CD4-positive, alpha-beta T cell treated with Interleukin-6 for 4 hours (primary cell): Measurements from ENCODE around the gene CS.
A peak's percentile ranks its signal among the peaks of the same experiment; 100 is the strongest.
"Not testable (repeated sequence)": the region's sequence is repeated elsewhere in the genome, so short reads cannot be mapped to it uniquely, and the experiment has no call there.

Experiments used
- DNase-seq: peaks from one replicate; pipeline ENCODE4 v3.0.0-alpha.2; 2020; ENCODE audit warnings: mixed read lengths

The CS gene

DNA sequence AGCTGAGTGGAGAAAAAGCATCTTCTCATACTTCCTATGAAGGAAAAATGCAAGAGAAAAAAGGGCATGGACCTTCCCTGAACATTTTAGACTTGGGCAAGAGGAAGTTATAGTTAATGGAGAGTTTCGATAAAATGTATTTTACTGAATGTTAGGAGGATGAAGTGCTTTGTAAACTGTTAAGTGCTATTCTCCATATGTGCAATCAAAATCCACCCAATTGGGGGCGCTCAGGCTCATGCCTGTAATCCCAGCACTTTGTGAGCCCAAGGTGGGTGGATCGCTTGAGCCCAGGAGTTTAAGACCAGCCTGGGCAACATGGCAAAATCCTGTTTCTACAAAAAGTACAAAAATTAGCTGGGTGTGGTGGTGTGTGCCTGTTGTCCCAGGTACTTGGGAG lies 17.5 kb upstream of the CS start:
- DNase-seq: no peak

DNA sequence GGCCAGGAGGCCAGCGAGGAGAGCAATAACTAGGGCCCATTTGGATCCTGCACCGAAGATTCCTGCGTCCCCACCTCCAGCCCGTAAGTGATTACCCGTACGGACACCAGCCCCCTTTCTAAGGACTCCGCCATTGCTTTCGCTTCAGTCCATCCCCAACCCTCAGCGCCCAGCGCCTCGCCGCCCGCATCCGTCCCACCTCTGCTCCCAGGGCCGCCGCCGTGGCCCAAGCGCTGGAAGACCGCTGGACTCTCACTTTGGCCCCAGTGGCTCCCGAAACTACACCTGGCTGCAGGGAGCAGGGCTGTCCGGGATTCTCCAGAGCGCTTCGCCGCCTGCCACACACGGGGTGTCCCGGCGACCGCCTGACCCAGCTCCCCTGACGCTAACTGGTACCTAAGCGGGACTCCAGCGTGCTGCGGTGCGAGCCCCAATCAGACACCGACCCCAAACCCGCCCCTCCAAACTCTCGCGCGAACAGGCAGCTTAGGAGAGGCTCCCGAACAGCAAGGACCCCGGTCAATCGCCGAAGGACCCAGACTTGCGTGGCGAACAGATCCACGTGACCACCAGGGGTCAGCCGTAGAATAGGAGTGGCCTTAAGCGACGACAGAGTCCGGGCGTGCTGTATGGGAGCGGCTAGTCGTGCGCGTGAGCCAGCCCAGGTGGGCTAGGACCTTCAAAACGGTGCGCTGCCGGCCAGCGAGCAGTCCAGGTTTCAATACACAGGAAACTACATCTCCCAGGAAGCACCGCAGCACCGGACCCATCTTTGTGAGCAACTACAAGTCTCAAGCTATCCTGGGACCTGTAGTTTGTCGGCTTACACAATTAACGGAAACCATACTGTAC lies 15.7 kb upstream of the CS start, which contains the start of gene CNPY2:
TSS of gene CNPY2 (minus strand) at position 367 of the 852 bp plus-strand sequence. CDS start 771 bp downstream, outside the sequence.
- DNase-seq: peak; percentile 93

DNA sequence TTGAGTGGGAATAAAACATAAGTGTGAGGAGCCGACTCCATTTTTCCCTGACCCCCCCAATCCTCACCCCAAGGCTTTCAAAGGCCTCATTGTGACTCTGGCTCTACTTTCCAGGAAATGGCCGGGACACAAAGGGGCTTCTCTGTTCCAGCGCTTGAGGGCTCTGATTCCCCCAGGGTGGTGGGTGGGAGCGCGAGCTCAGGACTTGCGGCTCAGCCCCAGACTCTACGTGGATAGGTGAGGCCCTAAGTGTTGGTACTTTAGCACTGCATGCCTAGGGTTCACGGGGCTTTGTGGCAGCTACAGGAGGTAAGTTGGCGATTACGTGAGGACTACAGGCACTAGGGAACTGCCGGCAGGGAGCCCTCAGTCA lies 15.1 kb upstream of the CS start:
- DNase-seq: no peak

DNA sequence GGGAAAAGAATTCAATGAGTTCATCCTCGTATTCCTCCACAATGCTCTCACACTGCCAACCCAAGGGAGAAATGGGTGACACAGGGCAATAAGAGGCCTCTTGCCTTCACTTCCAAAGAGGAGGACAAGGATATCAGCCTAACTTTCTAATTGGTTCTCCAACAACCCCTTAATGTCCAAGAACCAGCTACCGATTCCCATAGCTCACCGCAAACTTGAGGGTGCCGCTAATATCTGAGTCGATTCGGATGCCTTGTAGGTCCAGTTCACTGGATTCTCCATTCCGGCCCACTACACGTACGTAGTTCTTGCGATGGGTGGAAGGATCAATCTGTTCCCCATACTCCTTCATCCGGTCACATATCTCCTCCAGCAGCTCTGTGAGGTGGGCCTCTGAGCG lies 10.9 kb upstream of the CS start:
- DNase-seq: no peak

DNA sequence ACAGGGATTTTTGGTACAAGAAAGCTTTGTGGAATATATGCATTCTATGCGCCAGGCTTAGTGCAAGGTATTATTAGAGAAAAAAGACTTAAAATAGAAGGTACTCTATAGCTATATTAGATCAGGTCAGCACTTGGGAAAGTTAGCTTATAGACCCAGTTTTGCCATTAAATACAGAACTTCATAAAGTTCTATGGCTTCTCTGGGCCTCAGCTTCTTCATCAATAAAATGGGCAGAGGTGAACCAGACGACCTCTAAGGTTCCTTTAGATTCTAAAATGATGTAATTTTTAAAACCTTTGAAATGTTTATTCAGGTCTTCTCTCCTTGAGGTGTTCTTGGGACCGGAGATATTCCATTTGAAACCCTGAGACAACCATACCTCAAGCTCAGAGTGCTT lies 8.6 kb upstream of the CS start:
- no peak for DNase-seq

DNA sequence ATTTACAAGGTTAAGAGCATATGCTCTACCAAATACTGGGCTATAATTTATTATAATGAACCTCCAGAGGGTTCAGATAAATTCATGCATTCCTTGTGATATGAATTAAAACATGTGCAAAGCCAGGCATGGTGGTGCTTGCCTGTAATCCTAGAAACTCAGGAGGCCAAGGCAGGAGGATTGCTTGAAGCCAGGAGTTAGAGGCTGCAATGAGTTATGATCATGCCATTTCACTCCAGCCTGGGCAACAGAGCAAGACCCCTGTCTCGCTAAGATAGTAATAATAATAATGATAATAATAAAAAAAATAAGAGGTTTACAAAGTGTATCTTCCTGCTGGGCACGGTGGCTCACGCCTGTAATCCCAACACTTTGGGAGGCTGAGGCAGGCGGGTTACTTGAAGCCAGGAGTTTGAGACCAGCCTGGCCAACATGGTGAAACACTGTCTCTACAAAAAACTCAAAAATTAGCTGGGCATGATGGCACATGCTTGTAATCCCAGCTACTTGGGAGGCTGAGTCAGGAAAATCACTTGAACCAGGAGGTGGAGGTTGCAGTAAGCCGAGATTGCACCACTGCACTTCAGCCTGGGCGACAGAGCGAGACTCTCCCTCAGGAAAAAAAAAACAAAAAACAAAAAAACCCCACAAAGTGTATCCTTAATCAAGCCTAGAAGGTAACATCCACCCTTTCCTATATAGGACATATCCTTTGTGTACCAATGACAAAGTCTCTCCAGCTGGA lies 7.3 kb upstream of the CS start:
- no peak for DNase-seq

DNA sequence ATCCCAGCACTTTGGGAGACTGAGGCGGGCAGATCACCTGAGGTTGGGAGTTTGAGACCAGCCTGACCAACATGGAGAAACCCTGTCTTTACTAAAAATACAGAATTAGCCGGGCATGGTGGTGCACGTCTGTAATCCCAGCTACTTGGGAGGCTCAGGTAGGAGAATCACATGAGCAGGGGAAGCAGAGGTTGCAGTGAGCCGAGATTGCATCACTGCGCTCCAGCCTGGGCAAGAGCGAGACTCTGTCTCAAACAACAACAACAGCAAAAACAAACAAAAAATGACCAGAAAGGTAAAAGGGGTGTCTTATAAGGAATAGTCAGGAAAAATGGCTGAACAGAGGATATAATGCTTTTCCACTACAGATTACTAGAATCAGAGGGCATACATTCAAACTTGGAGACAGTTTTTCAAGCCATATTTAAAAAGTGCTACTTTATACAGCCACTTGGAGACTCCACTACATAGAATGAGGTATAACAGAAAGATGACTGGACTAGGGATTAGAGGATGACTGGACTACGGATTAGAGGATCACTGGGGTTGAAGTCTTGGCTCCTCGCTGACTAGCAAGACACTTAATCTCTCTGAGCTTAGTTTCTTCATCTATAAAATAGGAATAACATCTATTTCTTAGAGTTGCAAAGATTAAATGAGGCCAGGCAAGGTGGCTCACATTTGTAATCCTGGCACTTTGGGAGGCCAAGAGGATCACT lies 4.9 kb upstream of the CS start:
- DNase-seq: no peak

DNA sequence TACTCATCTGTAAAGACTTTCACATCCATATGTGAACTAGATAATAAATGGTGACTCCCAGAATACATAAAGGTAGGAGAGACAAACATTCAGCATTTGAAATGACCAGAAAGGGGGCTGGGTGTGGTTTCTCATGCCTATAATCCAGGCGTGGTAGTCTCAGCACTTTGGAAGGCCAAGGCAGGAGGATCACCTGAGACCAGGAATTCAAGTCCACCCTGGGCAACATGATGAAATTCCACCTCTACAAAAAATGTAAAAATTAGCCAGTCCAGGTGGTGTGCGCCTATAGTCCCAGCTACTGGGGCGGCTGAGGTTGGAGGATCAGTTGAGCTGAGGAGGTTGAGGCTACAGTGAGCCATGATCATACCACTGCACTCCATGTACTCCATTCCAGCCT lies 4.1 kb upstream of the CS start:
- DNase-seq: no peak

DNA sequence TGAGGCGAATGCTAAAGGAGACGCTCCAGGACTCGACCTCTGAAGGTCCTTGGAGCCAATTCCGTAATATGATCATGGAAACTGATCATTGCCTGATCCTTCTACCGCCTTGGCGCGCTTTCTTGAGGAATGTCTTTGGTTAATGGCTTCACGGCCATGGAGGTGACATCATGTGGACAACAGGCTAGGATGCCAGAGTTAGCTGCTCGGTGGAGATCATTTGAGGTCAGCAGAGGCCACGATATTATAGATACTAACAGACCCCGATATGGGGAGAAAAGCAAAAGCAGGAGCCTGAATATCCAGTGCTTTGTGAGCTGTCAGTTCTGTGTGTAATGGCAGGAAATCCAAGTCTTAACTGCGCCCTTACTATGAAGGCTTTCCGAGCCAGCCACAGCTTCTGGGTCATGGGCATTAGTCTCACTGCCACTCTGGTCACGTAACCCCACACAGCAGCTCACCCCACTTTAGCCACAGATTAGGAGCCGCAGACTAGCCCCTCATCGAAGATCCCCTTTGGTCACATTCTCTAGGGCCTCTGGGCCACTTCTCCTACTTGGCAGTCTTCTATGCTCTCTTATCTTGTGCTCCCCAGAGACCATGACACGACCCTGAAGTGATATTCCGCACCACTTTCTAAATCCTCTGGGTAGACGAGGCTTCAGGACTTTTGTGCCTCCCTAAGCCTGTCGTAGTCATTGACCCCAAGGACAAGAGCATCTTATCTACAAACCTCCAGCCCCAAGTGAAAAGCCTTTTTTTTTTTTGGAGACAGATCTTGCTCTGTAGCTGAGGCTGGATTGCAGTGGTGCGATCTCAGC lies 724 bp upstream of the CS start:
- DNase-seq: no peak

DNA sequence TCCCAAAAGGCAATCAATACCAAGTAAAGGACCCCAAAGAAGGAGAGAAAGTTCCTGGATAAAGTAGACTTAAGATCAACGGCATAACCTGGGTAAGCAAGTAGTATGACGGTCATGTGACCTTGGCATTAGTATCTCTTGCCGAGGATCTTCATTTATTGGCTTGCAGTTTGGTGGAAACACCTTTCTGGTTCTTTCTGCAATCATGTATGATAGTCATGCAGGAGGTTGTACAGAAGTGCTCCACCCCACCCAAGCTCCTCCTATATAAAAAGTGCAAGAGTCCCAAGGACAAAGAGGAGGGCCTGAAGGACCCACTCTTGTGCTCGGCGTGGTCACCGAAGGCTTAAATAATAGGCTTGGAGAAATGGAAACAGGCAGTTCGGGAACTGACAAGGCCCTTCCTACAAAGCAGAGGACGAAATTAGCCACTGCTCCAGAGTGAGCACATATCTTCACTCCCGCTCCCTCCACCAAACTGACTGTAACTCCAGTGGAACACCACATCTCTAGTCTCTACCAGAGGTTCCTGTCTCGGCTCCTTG lies 750 bp downstream of the CS start:
- DNase-seq: peak; percentile 30

DNA sequence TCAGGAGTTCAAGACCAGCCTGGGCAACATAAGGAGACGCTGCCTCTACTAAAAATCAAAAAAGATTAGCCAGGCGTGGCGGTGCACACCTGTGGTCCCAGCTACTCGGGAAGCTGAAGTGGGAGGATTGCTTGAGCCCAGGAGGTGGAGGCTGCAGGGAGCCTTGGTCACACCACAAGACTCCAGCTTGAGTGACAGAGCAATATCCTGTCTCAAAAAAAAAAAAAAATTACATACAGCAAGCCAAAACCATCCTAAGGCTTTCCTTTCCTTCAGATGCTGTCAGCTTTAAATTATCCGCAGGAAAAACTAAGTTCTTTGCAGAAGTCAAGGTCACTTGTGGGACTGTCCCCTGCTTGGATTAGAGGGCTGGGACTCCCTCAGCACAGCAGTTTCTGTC lies 1.3 kb downstream of the CS start:
- DNase-seq: no peak

DNA sequence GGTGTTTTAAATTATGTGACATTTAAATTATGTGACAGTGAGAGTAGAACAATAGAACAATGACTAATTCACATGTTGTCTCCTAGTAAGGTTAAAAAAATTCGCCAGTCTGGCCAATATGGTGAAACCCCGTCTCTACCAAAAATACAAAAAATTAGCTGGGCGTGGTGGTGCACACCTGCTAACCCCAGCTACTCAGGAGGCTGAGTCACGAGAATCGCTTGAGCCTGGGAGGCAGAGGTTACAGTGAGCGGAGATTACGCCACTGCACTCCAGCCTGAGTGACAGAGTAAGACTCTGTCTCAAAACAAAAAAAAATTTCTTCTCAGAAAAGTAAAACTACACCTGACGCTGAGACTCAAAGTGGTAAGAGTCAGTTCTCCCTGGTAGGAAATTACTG lies 2.7 kb downstream of the CS start:
- no peak for DNase-seq

DNA sequence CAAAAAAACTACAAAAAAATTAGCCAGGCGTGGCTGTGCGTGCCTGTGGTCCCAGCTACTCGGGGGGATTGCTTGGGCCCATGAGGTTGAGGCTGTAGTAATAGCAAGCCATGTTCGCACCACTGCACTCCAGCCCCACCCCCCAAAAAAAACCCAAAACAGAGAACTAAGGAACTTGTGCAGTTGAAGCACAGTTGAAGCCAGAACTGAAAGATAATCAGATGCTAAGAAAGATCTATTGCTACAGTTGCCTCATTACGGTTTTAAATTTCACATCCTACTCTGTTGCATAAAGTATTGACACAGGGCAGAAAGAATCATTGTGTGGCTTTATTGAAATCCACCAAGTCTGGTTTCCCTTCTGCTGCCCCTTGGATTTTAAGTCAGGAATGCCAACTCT lies 3.8 kb downstream of the CS start:
- DNase-seq: no peak

DNA sequence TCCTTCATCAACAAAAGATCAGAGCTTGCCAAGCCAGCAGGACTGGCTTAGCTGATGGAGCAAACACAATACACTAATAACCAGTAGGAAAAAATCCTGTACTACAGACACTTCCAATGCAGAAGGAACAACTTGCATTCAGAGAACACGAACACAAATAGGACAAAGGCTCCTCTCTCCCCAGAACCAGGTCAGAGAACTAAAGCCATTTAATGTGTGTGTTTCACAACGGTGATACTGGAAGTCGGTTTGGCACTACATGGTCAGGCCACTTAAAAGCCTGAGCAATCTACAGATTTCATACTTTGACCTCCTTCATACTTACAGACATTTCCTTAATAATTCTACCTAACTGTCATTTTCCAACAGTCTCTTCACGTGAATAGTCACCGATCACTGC lies 6.3 kb downstream of the CS start:
- DNase-seq: no peak

DNA sequence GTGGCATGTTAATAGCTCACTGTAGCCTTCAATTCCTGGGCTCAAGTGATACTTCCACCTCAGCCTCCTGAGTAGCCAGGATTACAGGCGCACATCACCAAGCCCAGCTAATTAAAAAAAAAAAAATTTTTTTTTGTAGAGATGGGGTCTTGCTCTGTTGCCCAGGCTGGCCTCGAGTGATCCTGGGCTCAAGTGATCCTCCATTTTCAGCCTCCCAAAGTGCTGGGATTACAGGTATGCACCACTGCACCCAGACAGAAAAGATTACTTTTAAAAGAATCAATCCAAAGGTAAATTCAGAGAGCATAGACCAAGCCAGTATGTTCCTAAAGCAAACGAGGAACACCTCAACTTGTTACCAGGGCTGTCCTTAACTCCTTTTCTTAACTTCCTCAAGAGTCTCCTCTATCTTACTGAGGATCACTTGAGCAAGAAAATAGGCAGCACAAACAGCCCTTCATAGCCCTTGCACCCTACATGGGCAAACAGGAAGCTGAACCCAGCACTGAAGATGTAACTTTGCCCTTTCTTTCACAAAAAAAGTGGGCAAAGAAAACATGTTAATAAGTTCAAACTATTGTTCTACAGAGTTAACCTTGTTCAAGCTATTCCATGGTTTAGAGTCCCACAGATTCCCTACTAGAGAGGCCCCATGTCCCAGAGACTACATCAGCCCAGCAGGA lies 11.3 kb downstream of the CS start:
- DNase-seq: no peak

DNA sequence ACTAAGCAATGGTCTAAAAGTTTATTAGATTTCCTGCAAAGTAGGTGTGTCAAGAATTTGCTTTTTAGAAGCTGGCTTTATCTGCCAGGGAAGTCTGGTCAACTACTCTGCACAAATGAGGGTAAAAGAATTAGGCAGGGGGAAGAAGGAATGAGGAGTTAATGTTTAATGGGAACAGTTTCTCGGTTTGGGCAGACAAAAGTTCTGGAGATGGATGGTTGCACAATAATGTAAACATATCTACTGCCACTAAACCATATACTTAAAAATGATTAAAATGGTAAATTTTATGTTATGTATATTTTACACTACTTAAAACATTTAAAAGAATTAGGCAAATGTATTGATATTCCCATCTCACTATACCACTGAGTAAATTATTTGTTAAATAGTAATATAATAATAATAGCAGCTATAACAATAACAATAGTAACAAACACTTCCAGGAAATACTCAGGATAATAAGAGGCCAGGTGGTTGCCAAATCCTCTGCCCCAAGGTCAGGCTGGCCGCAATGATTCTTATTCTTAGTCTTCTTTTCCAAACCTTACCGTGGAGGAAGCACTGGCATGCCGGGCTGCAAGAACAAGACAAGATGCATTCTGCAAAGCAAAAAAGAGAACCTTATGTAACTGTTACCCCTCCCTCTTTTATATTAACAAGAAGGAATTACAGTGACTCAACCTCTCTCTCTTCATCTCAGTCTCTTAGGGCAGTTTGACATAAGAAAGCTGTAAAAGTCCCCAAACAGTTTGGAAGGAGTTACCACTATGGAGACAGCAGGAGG lies 13.9 kb downstream of the CS start:
- no peak for DNase-seq

DNA sequence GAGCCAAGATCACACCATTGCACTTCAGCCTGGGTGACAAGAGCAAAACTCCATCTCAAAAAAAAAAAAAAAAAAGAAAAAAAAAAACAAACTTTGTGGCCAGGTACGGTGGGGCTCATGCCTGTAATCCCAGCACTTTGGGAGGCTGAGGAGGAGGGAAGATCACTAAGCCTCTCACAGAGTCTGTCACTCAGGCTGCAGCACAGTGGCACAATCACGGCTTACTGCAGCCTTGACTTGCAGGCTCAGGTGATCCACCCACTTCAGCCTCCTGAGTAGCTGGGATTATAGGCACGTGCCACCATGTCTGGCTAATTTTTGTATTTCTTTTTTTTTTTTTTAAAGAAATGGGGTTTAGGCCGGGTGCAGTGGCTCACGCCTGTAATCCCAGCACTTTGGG lies 15.9 kb downstream of the CS start:
- not testable (repeated sequence) for DNase-seq

DNA sequence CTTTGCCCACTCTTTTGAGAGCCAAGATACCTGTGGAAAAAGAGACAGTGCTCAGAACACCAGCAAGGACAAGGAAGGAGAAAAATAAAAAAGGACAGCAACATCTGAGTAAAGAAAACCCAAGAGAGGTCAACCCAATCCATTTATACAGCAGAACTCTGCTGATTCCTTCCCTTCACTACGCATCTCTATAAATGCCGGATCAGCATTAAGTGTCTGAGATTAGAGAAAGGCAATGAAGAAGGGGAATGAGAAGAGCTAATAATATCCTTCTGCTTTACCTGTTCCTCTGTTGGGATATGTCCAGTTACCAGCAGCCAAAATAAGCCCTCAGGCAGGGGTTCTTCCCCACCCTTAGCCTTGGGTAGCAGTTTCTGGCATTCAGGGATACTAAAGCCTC lies 17.6 kb downstream of the CS start:
- no peak for DNase-seq

DNA sequence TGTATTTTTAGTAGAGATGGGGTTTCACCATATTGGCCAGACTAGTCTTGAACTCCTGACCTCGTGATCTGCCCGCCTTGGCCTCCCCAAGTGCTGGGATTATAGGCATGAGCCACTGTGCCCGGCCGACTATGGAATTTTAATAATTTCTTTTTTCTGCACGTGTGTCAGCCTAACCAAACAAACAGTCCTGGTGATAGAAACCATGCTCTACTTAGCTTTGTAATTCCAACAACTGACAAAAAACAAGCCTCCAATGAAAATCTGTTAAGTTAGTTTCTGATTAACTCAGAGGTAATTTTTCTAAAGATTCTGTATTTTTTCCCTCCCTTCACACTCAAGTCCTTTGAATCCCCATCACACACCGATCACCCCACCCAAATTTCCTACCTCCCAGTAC lies 18.1 kb downstream of the CS start:
- no peak for DNase-seq

DNA sequence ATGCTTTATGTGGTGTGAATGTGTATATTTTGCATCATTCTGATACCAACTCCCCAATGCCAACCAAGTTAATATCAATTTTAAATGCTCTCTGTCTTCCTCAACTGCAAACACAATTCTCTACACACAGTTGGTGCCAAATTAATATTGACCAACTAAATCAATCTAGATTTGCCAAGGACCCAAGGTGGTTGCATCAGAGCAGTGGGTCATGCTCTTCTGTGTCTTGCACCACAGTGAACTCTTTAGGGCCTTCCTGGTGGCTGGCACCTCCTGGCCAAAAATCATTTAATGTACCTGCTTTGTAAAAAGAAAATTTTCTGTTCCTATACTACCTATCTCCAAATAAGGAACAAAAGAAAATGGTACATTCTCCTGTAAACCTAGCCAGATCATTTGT lies 19.3 kb downstream of the CS start:
- no peak for DNase-seq

DNA sequence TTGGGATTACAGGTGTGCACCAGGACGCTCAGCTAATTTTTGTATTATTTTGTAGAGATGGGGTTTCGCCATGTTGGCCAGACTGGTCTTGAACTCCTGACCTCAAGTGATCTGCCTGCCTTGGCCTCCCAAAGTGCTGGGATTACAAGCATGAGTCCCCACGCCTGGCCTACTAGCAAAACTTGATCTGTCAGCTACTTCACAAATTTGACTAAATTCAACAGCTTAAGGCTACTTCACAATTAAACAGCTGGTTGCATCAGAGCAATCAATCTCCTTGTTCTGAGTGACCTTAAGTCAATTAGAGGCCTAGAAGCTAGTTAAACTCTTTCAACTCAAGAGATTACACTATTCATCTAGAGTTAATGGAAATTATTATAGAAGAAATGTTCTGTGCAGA lies 21.2 kb downstream of the CS start:
- no peak for DNase-seq
